Choroid plexus epithelial cell (primary cell): ENCODE measurements around the gene GRIA3.

Experiments
- DNase-seq: peaks from one replicate; pipeline ENCODE4 v3.0.0-alpha.2; 2010; ENCODE audit warnings: low read depth
- H3K4me3 ChIP-seq: 2 replicates; pipeline ENCODE4 v1.5.1; 2011; ENCODE audit warnings: low read depth, mild to moderate bottlenecking, control low read depth, low read length, moderate library complexity
- CTCF ChIP-seq: conservative IDR thresholded peaks from 2 replicates; pipeline ENCODE4 v1.5.1; 2011; ENCODE audit warnings: low read depth, mild to moderate bottlenecking, control low read depth, inconsistent platforms, low read length, moderate library complexity

Gene GRIA3

GRCh38 chrX:123311486-123311885, 127.4 kb downstream of the GRIA3 start:
- H3K4me3 ChIP-seq: no peak overlapping the region
- TF ChIP-seq CTCF: no peak
- no peak for DNase-seq

GRCh38 chrX:123313486-123313885, 129.4 kb downstream of the GRIA3 start:
- no peak overlapping the region for H3K4me3 ChIP-seq
- TF ChIP-seq CTCF: no peak

GRCh38 chrX:123320622-123321021, 136.5 kb downstream of the GRIA3 start:
- TF ChIP-seq CTCF: no peak
- no peak overlapping the region for H3K4me3 ChIP-seq
- no peak for DNase-seq

More at GRCh38 chrX:123313486-123313885, 129.4 kb downstream of the GRIA3 start:
- no peak for DNase-seq

GRCh38 chrX:123322536-123322935, 138.5 kb downstream of the GRIA3 start:
- no peak for TF ChIP-seq CTCF
- no peak overlapping the region for H3K4me3 ChIP-seq
- DNase-seq: no peak

GRCh38 chrX:123324625-123325024, 140.5 kb downstream of the GRIA3 start:
- TF ChIP-seq CTCF: no peak
- no peak for DNase-seq
- no peak overlapping the region for H3K4me3 ChIP-seq

GRCh38 chrX:123330229-123330942, 146.3 kb downstream of the GRIA3 start:
- H3K4me3 ChIP-seq: no peak overlapping the region
- TF ChIP-seq CTCF: no peak
- no peak for DNase-seq

- no peak overlapping the region for H3K4me3 ChIP-seq
- TF ChIP-seq CTCF: no peak
- no peak for DNase-seq
These were observed 147.3 kb downstream of the GRIA3 start for GRCh38 chrX:123331349-123331748.
